ENCODE data around the gene DTD1.

GRCh38 chr20:18596270-18596669 lies 8.4 kb downstream of the DTD1 start:
- TF ChIP-seq CTCF (IDR thresholded peaks at IDR 0.05) = no peak
- TF ChIP-seq POLR2A (IDR thresholded peaks at IDR 0.05) = no peak

Measured in esophagus squamous epithelium (tissue), 4 donors.